H9 (cell line): ENCODE measurements around the gene CEBPZ. TPM values are rescaled to one million over a fixed set of nuclear protein-coding genes. Genes with fewer than 3 reads are reported as not detected.

Experiments used
- DNase-seq: peaks from one replicate; pipeline ENCODE4 v3.0.0-alpha.2; 2017
- H2AFZ ChIP-seq: one replicate; pipeline ENCODE4 v1.6.1; 2013; ENCODE audit warnings: mild to moderate bottlenecking, low read length, control low read depth, moderate library complexity
- H2AK5ac ChIP-seq: 2 replicates; pipeline ENCODE4 v1.6.1; 2013; ENCODE audit warnings: low read length, control low read depth, mixed read lengths; ENCODE audit not compliant: insufficient read length
- H2BK120ac ChIP-seq: one replicate; pipeline ENCODE4 v1.6.1; 2013; ENCODE audit warnings: low read depth, mild to moderate bottlenecking, low read length, control low read depth, inconsistent platforms; ENCODE audit not compliant: poor library complexity, severe bottlenecking
- H2BK12ac ChIP-seq: 2 replicates; pipeline ENCODE4 v1.6.1; 2013; ENCODE audit warnings: low read length, control low read depth, mixed read lengths, low read depth; ENCODE audit not compliant: insufficient read length
- H2BK15ac ChIP-seq: 2 replicates; pipeline ENCODE4 v1.6.1; 2013; ENCODE audit warnings: low read depth, low read length, control low read depth
- H2BK20ac ChIP-seq: one replicate; pipeline ENCODE4 v1.6.1; 2013; ENCODE audit warnings: low read depth, mild to moderate bottlenecking, low read length, control low read depth, inconsistent platforms; ENCODE audit not compliant: poor library complexity, severe bottlenecking
- H2BK5ac ChIP-seq: 2 replicates; pipeline ENCODE4 v1.6.1; 2013; ENCODE audit warnings: low read length, control low read depth, mixed read lengths; ENCODE audit not compliant: insufficient read length
- H3K14ac ChIP-seq: 2 replicates; pipeline ENCODE4 v1.6.1; 2013; ENCODE audit warnings: low read length, control low read depth; ENCODE audit not compliant: insufficient read depth
- H3K18ac ChIP-seq: 2 replicates; pipeline ENCODE4 v1.6.1; 2013; ENCODE audit warnings: low read depth, mild to moderate bottlenecking, mixed read lengths, low read length, control low read depth; ENCODE audit not compliant: insufficient read length
- H3K23ac ChIP-seq: 2 replicates; pipeline ENCODE4 v1.6.1; 2013; ENCODE audit warnings: low read length, control low read depth, mixed read lengths, low read depth; ENCODE audit not compliant: insufficient read length
- H3K23me2 ChIP-seq: 2 replicates; pipeline ENCODE4 v1.6.1; 2013; ENCODE audit warnings: low read depth, mild to moderate bottlenecking, mixed read lengths, low read length, control low read depth; ENCODE audit not compliant: insufficient read length, poor library complexity, severe bottlenecking
- H3K27ac ChIP-seq: 2 replicates; pipeline ENCODE4 v1.5.1; 2013; ENCODE audit warnings: low read length, control low read depth, mixed read lengths, low read depth; ENCODE audit not compliant: insufficient read length
- H3K27me3 ChIP-seq: 2 replicates; pipeline ENCODE4 v1.6.1; 2013; ENCODE audit warnings: low read length, control low read depth, inconsistent platforms; ENCODE audit not compliant: insufficient read depth
- H3K4ac ChIP-seq: 2 replicates; pipeline ENCODE4 v1.6.1; 2013; ENCODE audit warnings: low read depth, mild to moderate bottlenecking, control low read depth, inconsistent platforms, low read length, moderate library complexity
- H3K4me1 ChIP-seq: 2 replicates; pipeline ENCODE4 v1.6.1; 2013; ENCODE audit warnings: low read length, control low read depth, inconsistent platforms; ENCODE audit not compliant: insufficient read depth
- H3K4me2 ChIP-seq: 2 replicates; pipeline ENCODE4 v1.6.1; 2013; ENCODE audit warnings: low read length, control low read depth, mixed read lengths; ENCODE audit not compliant: insufficient read length, insufficient read depth
- H3K56ac ChIP-seq: 2 replicates; pipeline ENCODE4 v1.6.1; 2013; ENCODE audit warnings: low read depth, mild to moderate bottlenecking, mixed read lengths, low read length, control low read depth; ENCODE audit not compliant: insufficient read length
- H3K79me1 ChIP-seq: 2 replicates; pipeline ENCODE4 v1.6.1; 2013; ENCODE audit warnings: low read depth, mild to moderate bottlenecking, moderate library complexity, low read length, control low read depth, inconsistent platforms; ENCODE audit not compliant: insufficient read depth, poor library complexity, severe bottlenecking
- H3K79me2 ChIP-seq: 2 replicates; pipeline ENCODE4 v1.6.1; 2013; ENCODE audit warnings: low read length, control low read depth, inconsistent platforms; ENCODE audit not compliant: insufficient read depth
- H3K9ac ChIP-seq: 2 replicates; pipeline ENCODE4 v1.6.1; 2013; ENCODE audit warnings: low read length, control low read depth, mixed read lengths; ENCODE audit not compliant: insufficient read length; ENCODE audit errors: extremely low read depth
- H3K9me3 ChIP-seq: one replicate; pipeline ENCODE4 v1.6.1; 2013; ENCODE audit warnings: low read depth, low read length, inconsistent platforms; ENCODE audit not compliant: control insufficient read depth
- H3T11ph ChIP-seq: one replicate; pipeline ENCODE4 v1.6.1; 2013; ENCODE audit warnings: mild to moderate bottlenecking, low read length, control low read depth, inconsistent platforms
- H4K20me1 ChIP-seq: one replicate; pipeline ENCODE4 v1.6.1; 2013; ENCODE audit not compliant: control insufficient read depth, insufficient read length, insufficient read depth
- H4K5ac ChIP-seq: 2 replicates; pipeline ENCODE4 v1.6.1; 2013; ENCODE audit warnings: low read depth, mild to moderate bottlenecking, mixed read lengths, low read length, control low read depth; ENCODE audit not compliant: insufficient read length
- H4K8ac ChIP-seq: replicated peaks from 2 replicates; pipeline ENCODE4 v1.6.1; 2013; ENCODE audit warnings: low read length, control low read depth, mixed read lengths, low read depth; ENCODE audit not compliant: insufficient read length
- H4K91ac ChIP-seq: 2 replicates; pipeline ENCODE4 v1.6.1; 2013; ENCODE audit warnings: low read depth, mild to moderate bottlenecking, moderate library complexity, mixed read lengths, low read length, control low read depth; ENCODE audit not compliant: insufficient read length
- H3K27ac Mint-ChIP-seq, 3 experiments: 2 replicates in 2 of 3; 3 replicates in 1 of 3; pipeline ENCODE4 v1.8.0; 2020 to 2021; ENCODE audit warnings: mixed read lengths in 3 of 3, mild to moderate bottlenecking in 1 of 3, moderate library complexity in 1 of 3
- H3K27me3 Mint-ChIP-seq: 2 replicates; pipeline ENCODE4 v1.8.0; 2021; ENCODE audit warnings: low read depth, mild to moderate bottlenecking, moderate library complexity, mixed read lengths
- H3K36me3 Mint-ChIP-seq, 3 experiments: 2 replicates in 2 of 3; 3 replicates in 1 of 3; pipeline ENCODE4 v1.8.0; 2020 to 2021; ENCODE audit warnings: low read depth in 3 of 3, mixed read lengths in 3 of 3; ENCODE audit not compliant: insufficient read depth in 1 of 3
- H3K4me1 Mint-ChIP-seq, 2 experiments: 2 replicates each; pipeline ENCODE4 v1.8.0; 2020; ENCODE audit warnings: mixed read lengths in 2 of 2
- H3K4me3 Mint-ChIP-seq, 2 experiments: 2 replicates in 1 of 2; 3 replicates in 1 of 2; pipeline ENCODE4 v1.8.0; 2020 to 2021; ENCODE audit warnings: mild to moderate bottlenecking in 2 of 2, mixed read lengths in 2 of 2, moderate library complexity in 1 of 2
- H3K9me3 Mint-ChIP-seq, 2 experiments: 2 replicates in 1 of 2; 3 replicates in 1 of 2; pipeline ENCODE4 v1.8.0; 2020; ENCODE audit warnings: mild to moderate bottlenecking in 2 of 2, mixed read lengths in 2 of 2, moderate library complexity in 1 of 2
- CTCF ChIP-seq: fragments of 200-600 bp; sonication (generic); conservative IDR thresholded peaks from 3 replicates; pipeline ENCODE4 v1.8.0; 2021; ENCODE audit warnings: antibody characterized with exemption, mild to moderate bottlenecking
- whole genome bisulfite sequencing: extraction: QIAGEN DNeasy Blood & Tissue Kit; methylation state at CpG from one replicate; pipeline ENCODE4 v1.1.7; 2013; ENCODE audit warnings: missing lambda C conversion rate, low lambda C conversion rate, mixed read lengths; ENCODE audit not compliant: insufficient read length; ENCODE audit errors: extremely low coverage; 5-methylcytosine and 5-hydroxymethylcytosine counted together
- total RNA-seq: library from RNA; stranded (reverse); gene quantifications from 2 replicates; pipeline ENCODE4 v1.2.1, GENCODE V29; 2021

CEBPZ gene
- total RNA-seq, 1 experiment from 2014 or later, result 281 TPM

GRCh38 chr2:37191747-37192146 lies 39.6 kb downstream of the CEBPZ start:
- Histone ChIP-seq H3K79me2 (no peaks in the 10 kb centered on the region; the same call in 1 of the 2 replicates), H3K23ac (no peak overlapping the region), H3K9me3 (no peaks in the 10 kb centered on the region), H3K4me2 (no peak overlapping the region), H4K8ac (no peak overlapping the region), H3K56ac (no peak overlapping the region), H3K4ac (no peak overlapping the region), H3K9ac (no peak overlapping the region), H2BK12ac (no peak overlapping the region), H2AK5ac (no peak overlapping the region), H3K27me3 (no peaks in the 10 kb centered on the region), H2BK5ac (no peak overlapping the region), H2AFZ (no peak overlapping the region), H3K23me2 (no peaks in the 10 kb centered on the region), H3K4me1 (peaks cover 12% of the 10 kb centered on the region; the same call in 1 of the 2 replicates), H3T11ph (no peak overlapping the region), H3K14ac (no peak overlapping the region), H3K27ac (no peak overlapping the region), H4K5ac (no peak overlapping the region), H2BK120ac (no peak overlapping the region), H2BK20ac (no peak overlapping the region), H4K91ac (no peak overlapping the region), H3K79me1 (no peaks in the 10 kb centered on the region), H3K18ac (no peak overlapping the region), H4K20me1 (no peaks in the 10 kb centered on the region), H2BK15ac (no peak overlapping the region)
- Mint-ChIP-seq H3K27ac (peak overlapping the region; percentile 65 to 93 (median 85); a peak in 6 of 7 replicates), H3K27me3 (no peaks in the 10 kb centered on the region), H3K4me3 (no peak overlapping the region), H3K9me3 (no peaks in the 10 kb centered on the region), H3K4me1 (peaks cover 52 to 53% of the 10 kb centered on the region in 2 experiments), H3K36me3 (peaks cover 0 to 5% (median 0%) of the 10 kb centered on the region in 3 experiments; a peak in 2 of 7 replicates)
- peak; percentile 36 for DNase-seq
- no CpG with 5 or more reads among the region's 6 CpGs for WGBS
- TF ChIP-seq CTCF, result no peak
